ENCODE measurements around the gene LAX1. TPM values are rescaled to one million over a fixed set of nuclear protein-coding genes. Genes with fewer than 3 reads are reported as not detected.
"Not testable (repeated sequence)": the region's sequence is repeated elsewhere in the genome, so short reads cannot be mapped to it uniquely, and the experiment has no call there.

LAX1 gene
- polyA plus RNA-seq, 5 donors: 0.21 to 0.31 (median 0.28) TPM

DNA sequence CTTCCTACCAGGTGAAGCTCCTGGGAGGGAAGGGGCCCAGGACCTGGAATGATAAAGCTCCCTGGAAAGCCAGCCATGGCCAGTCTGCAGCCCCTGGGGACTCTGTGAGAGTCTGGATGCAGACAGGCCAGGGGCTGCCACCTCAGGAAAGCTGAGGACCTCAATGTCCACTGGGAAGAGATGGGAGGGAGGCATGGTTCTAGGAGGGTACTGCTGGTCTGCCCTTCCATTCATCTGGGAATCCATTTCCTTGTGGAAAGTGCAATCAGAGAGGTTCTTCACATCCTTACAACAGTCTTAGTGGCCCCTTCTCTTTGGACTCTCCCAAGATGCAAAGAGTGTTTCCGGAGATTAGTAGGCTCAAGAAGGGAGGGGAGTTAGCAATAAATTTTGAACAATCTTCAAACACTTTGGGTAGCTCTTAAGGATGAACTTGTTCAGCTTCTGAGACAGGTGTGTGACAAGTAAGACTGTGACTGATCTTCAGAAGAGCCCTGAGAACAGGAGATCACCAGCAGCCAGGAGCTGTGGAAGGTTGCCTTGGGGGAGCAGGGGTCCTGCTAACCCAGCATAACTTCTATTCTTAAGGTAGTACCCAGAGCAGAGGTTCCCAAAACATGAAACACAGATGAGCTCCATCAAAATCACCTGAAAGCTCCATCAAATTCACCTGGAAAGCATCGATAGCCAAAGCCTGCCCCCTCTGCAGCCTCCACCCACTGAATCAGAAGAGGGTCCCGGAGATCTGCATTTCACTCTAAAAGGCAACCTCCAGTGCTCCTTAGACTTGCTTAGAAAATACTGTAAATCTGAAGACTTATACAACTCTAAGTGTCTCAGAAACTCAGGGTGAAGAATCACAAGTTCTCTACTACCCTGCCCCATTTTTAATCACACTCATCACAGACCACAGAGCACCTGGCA, 616 bp upstream of the LAX1 start:
- no peak for DNase-seq

- DNase-seq: no peak
Observed at GRCh38 chr1:203768256-203768655, 3.3 kb downstream of the LAX1 start.

- DNase-seq: peak; percentile 87 to 88
Observed at GRCh38 chr1:203769505-203770343, 4.7 kb downstream of the LAX1 start.

DNA sequence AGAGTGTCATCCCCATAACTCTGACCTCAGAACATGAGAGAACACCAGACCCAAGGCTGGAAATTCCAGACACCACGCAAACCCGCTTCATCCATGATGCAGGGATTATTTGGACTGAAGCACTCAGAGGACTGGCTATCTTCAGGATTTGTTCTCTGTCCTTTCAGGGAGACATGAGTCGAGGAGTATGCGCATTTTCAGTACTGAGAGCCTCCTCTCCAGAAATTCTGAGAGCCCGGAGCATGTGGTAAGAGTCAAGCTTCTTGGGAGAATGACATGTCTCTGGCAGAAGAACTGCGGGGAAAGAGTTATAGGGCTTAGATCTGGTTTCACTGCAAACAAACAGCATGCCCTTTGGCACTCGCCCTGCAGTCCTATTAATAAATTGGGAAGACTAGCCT, 6.9 kb downstream of the LAX1 start:
- DNase-seq: peak; percentile 27 to 36

DNA sequence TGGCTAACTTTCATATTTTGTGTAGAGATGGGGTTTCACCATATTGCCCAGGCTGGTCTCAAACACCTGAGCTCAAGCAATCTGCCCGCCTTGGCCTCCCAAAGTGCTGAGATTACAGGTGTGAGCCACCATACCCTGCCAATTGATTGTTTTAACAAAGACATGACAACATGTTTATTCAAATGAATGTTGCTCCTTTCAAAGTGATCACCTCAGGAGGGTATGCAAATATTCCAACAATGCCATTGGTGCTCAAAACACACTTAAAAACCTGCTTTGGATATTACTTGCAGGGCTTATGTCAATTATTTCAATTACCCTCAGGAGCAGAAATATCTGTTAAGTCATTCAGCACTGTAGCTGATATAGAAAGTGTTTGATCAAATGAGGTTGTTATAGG, 7.9 kb downstream of the LAX1 start:
- DNase-seq: no peak

- DNase-seq: no peak
Observed at GRCh38 chr1:203776636-203777035, 11.7 kb downstream of the LAX1 start.

- no peak for DNase-seq
Observed at GRCh38 chr1:203777596-203777995, 12.6 kb downstream of the LAX1 start.

DNA sequence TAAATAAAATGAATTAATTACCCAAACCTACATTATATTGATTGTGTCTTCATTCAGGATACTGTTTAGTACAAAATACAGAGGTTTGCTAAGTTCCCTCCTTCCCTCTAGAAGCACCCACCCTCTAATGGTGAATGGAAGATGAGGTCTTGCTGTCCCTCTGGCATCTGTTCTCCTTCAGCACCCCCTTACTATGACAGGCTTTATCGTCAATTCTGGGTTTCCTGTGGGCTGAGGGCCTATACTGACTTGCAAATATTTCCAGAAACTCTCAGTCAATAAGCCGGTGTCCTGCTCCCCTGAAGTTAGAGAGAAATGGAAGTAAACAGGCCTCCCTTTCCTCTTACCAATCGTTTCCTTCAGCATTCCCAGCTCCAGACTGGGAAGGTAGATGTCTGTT, 13.2 kb downstream of the LAX1 start:
- DNase-seq: no peak

DNA sequence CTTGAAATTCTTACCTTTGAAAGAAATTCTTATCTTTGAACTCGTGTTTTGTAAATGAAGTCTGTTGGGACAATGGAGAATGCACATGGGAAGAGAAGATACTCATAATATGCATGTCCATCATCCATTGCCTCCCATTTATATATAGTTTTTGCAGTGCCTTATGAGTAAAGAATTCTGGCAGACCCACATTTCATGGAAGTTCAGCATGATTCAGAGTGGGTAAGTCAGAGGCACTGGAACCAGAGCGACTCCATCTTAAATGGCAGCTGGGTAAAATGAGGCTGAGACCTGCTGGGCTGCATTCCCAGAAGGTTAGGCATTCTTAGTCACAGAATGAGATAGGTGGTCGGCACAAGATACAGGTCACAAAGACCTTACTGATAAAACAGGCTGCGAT, 13.8 kb downstream of the LAX1 start:
- DNase-seq: no peak

DNA sequence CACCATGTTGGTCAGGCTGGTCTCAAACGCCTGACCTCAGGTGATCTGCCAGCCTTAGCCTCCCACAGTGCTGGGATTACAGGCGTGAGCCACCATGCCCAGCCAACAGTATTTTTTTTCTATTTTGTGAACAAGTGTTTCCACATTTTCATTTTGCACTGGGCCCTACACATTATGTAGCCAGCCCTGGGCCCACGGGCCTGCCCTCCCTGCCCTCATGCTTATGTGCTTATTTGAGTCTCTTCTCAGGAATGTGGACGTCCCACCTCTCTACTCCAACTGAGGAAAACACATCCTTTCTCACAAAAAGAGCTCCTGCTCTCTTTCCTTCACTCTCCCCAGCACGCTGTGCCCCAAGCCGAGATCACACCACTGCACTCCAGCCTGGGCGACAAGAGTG, 17.0 kb downstream of the LAX1 start:
- DNase-seq: no peak

- DNase-seq: no peak
Observed at GRCh38 chr1:203789966-203790365, 25.0 kb downstream of the LAX1 start.

GRCh38 chr1:203791498-203791897, 26.5 kb downstream of the LAX1 start:
- no peak for DNase-seq

GRCh38 chr1:203792486-203792885, 27.5 kb downstream of the LAX1 start:
- no peak for DNase-seq

DNA sequence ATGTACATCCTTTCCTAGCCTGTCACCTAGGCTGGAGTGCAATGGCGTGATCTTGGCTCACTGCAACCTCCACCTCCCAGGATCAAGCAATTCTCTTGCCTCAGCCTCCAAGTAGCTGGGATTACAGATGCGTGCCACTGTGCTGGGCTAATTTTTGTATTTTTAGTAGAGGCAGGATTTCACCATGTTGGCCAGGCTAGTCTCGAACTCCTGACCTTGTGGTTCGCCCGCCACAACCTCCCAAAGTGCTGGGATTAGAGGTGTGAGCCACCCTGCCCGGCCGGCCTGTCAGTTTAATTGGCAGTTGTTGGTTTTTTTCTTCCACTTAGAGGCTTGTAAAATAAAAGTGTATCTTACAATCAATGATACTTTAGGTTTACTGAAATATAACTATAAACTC, 28.6 kb downstream of the LAX1 start:
- DNase-seq: not testable (repeated sequence)

- DNase-seq: no peak
Observed at GRCh38 chr1:203794764-203795440, 29.9 kb downstream of the LAX1 start.

DNA sequence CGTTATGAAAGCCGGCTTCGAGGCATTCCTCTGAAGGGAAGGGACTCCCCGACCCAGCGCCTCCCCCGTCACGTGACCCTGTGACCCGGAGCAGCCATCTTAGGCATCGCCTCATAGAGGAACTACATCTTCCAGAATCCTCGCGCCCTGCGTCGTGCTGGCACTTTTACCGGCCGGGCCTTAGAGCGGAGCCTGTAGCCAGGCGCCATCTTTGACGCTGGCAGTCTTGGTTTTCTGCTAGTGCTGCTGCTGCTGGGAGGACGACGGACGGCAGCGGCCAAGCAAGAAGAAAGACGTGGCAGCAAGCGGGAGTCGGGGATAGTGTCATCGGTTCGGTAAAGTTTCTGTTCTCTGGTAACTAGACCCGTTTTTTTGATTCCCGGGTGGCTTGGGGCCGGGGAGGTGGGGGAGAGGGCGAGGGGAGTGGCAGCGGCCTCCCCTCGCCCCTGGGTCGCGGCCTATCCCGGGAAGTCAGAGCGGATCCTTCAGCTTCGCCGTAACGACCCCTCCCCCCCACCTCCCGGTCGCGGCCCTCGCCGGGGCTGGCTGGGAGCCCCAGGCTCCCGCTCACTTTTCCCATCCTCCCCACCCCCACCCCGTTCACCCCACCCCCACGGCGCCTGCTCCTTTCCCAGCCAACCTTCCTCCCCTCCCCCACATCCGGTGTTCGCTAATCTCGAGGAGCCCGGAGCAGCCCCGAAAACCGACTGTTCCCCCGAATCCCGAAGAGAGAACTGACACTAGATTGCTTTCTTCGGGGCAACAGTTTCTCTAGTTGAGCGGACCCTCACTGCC, 30.7 kb downstream of the LAX1 start, which contains the start of the genes ZBED6 and ZC3H11A:
TSS of gene ZBED6 (plus strand) at position 183 of the 795 bp plus-strand sequence. CDS start 1,900 bp downstream, outside the sequence.
TSS of gene ZC3H11A (plus strand) at position 183 of the 795 bp plus-strand sequence. CDS start 21,448 bp downstream, outside the sequence.
- peak; percentile 95 to 98 for DNase-seq

DNA sequence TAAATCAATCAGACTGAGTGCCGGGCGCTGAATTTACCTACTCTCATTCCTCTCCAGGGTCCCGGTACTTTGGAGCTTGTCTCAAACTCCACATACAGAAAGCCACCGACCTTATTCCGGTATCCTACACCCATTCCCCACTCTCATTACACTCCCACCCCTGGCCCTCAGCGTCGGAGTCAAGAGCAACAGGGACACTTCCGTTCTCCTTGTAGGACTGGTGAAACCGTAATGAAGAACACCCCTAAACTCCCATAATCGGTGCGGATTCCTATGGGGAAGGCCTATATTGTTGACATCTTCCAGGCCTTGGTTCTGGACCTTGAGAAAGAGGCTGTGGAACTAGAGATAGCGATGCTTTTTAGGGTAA, 31.2 kb downstream of the LAX1 start:
- peak; percentile 36 to 42 for DNase-seq

GRCh38 chr1:203797216-203797615, 32.2 kb downstream of the LAX1 start:
- DNase-seq: no peak

- DNase-seq: no peak
Observed at GRCh38 chr1:203797948-203798655, 33.1 kb downstream of the LAX1 start.

DNA sequence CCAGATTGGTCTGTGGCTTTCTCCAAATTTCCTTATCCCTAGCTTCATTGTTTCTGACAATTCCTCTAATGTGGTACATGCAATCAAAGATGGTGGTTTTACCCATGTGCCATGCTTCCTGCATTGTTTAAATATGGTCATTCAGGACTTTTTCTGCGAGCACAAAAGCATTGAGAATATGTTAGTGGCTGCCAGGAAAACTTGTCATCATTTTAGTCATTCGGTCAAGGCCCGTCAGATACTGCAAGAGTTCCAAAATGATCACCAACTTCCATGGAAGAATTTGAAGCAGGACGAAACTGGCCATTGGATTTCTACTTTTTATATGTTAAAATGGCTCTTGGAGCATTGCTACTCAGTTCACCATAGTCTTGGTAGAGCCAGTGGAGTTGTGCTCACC, 34.2 kb downstream of the LAX1 start:
- no peak for DNase-seq

Data from right lung (tissue), 5 donors.